Effector memory CD4-positive, alpha-beta T cell (primary cell): ENCODE results near the gene NEK1.
"Not testable (repeated sequence)": the region's sequence is repeated elsewhere in the genome, so short reads cannot be mapped to it uniquely, and the experiment has no call there.

Source experiments
- DNase-seq, 3 donors: peaks; one replicate each; pipeline ENCODE4 v3.0.0-alpha.2; 2020
- H3K27ac ChIP-seq: 2 replicates; pipeline ENCODE4 v1.7.0; 2013; ENCODE audit warnings: mild to moderate bottlenecking, low read length, moderate library complexity; ENCODE audit not compliant: insufficient read depth, poor library complexity, severe bottlenecking
- H3K27me3 ChIP-seq: replicated peaks from 2 replicates; pipeline ENCODE4 v1.7.0; 2013; ENCODE audit warnings: mild to moderate bottlenecking, low read length; ENCODE audit not compliant: insufficient read depth, control insufficient read depth, poor library complexity, severe bottlenecking
- H3K36me3 ChIP-seq: 2 replicates; pipeline ENCODE4 v1.7.0; 2013; ENCODE audit warnings: mild to moderate bottlenecking, low read length, moderate library complexity; ENCODE audit not compliant: control insufficient read depth, insufficient read depth
- H3K4me1 ChIP-seq: 2 replicates; pipeline ENCODE4 v1.7.0; 2013; ENCODE audit warnings: low read length, mild to moderate bottlenecking; ENCODE audit not compliant: control insufficient read depth, insufficient read depth, poor library complexity, severe bottlenecking
- H3K4me3 ChIP-seq: 2 replicates; pipeline ENCODE4 v1.7.0; 2013; ENCODE audit warnings: low read length, low read depth, mild to moderate bottlenecking; ENCODE audit not compliant: insufficient read depth, poor library complexity, severe bottlenecking
- H3K9me3 ChIP-seq: 2 replicates; pipeline ENCODE4 v1.7.0; 2013; ENCODE audit warnings: mild to moderate bottlenecking, low read length, moderate library complexity; ENCODE audit not compliant: control insufficient read depth

NEK1 gene

DNA sequence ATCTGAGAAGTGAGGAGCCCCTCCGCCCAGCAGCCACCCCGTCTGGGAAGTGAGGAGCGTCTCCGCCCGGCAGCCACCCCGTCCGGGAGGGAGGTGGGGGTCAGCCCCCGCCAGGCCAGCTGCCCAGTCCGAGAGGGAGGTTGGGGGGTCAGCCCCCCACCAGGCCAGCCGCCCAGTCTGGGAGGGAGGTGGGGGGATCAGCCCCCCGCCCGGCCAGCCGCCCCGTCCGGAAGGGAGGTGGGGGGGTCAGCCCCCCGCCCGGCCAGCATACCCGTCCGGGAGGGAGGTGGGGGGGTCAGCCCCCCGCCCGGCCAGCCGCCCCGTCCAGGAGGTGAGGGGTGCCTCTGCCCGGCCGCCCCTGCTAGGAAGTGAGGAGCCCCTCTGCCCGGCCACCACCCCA lies 42.1 kb downstream of the NEK1 start:
- not testable (repeated sequence) for H3K9me3 ChIP-seq, H3K4me1 ChIP-seq, DNase-seq, H3K36me3 ChIP-seq, H3K27me3 ChIP-seq, H3K4me3 ChIP-seq, H3K27ac ChIP-seq

DNA sequence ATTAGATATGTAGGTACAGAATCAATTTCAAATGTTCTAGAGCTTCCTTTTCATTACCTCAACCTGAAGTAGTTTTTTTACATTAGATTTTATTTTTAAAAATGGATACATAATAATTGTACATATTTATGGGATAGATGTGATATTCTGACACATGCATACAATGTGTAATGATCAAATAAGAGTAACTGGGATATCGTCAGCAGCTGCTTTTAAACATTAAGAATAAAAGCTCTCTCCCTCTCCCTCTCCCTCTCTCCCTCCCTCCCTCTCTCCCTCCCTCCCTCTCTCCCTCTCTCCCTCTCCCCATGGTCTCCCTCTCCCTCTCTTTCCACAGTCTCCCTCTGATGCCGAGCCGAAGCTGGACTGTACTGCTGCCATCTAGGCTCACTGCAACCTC lies 43.2 kb downstream of the NEK1 start:
- H3K4me1 ChIP-seq, H3K27ac ChIP-seq, H3K4me3 ChIP-seq: not testable (repeated sequence)

DNA sequence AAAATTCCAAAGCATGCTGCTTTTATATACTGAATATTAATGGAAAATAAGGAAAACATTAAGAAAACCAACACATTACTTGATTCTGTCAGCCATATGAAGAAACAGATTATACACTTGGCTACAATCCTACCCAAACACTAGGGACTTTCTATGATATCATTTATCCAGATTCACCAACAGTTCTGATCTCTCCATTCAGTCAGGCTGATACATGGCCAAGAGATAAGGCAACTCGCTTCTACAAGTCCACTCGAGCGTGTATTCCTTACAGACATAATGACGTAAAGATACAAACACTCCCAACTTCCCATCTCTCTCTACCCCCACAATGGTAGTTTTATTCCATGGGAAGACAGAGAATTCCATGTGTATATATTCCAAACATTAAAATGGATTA lies 44.5 kb downstream of the NEK1 start:
- no peaks in the 10 kb centered on the region for H3K36me3 ChIP-seq

More for the DNA sequence above, 43.2 kb downstream of the NEK1 start:
- not testable (repeated sequence) for H3K36me3 ChIP-seq, H3K27me3 ChIP-seq, DNase-seq, H3K9me3 ChIP-seq

DNA sequence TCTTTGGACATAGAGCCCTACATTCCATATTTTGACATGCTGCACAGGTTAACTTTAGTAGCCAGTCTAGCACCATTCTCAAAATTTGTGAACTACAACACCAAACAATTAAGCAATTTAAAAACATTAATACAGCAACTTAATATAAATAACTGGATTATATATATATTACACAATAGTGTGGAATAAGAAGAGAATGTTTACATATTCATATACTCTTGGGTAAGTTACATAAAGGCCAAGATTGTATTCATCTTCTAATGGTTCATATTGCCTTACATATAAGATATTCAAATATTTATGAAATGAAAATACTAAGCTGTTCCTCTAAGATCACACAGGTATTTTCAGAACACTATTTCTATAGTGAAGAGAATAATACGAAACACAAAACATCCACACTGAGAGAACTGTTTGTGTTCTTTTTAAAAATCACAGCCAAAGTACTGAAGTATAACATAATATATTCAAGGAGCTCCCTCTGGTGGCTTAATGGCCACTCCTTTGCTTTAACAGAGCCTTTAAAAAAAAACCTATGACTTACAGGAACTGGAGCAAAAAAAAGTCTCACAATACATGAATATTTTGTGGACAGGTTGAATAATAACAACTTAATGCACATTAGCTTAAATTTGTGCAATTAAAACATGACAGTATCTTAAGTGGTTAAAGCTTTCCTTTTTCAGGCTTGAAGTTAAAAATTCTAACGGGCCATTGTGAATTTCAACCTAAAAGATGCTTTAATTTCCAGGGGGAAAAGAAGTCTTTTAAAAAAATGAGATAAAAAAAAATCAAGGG lies 46.2 kb downstream of the NEK1 start:
- Histone ChIP-seq H3K27me3 (no peaks in the 10 kb centered on the region), H3K9me3 (no peaks in the 10 kb centered on the region), H3K27ac (no peak overlapping the region), H3K36me3 (no peaks in the 10 kb centered on the region), H3K4me3 (no peak overlapping the region), H3K4me1 (no peaks in the 10 kb centered on the region)
- no peak for DNase-seq

More for the DNA sequence above, 44.5 kb downstream of the NEK1 start:
- H3K9me3 ChIP-seq, result no peaks in the 10 kb centered on the region
- no peak for DNase-seq
- no peaks in the 10 kb centered on the region for H3K4me1 ChIP-seq
- no peak overlapping the region for H3K27ac ChIP-seq
- H3K4me3 ChIP-seq, result no peak overlapping the region
- no peaks in the 10 kb centered on the region for H3K27me3 ChIP-seq

DNA sequence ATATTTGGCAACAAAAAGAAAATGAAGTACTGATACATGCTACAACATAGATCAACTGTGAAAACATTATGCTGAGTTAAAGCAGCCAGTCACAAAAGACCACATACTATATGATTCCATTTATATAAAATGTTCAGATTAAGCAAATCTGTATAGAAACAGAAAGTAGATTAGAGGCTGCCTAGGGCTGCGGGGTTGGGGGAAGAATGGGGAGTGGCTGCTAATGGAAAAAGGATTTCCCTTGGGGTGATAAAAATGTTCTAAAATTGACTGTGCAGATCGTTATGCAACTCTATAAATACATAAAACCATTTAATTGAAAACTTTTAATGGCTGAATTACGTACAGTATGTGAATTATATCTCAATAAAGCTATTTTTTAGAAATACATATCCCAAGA lies 46.8 kb downstream of the NEK1 start:
- H3K4me1 ChIP-seq, result no peaks in the 10 kb centered on the region
- no peaks in the 10 kb centered on the region for H3K27me3 ChIP-seq
- no peaks in the 10 kb centered on the region for H3K36me3 ChIP-seq
- DNase-seq, result no peak
- no peak overlapping the region for H3K4me3 ChIP-seq
- no peaks in the 10 kb centered on the region for H3K9me3 ChIP-seq
- no peak overlapping the region for H3K27ac ChIP-seq

DNA sequence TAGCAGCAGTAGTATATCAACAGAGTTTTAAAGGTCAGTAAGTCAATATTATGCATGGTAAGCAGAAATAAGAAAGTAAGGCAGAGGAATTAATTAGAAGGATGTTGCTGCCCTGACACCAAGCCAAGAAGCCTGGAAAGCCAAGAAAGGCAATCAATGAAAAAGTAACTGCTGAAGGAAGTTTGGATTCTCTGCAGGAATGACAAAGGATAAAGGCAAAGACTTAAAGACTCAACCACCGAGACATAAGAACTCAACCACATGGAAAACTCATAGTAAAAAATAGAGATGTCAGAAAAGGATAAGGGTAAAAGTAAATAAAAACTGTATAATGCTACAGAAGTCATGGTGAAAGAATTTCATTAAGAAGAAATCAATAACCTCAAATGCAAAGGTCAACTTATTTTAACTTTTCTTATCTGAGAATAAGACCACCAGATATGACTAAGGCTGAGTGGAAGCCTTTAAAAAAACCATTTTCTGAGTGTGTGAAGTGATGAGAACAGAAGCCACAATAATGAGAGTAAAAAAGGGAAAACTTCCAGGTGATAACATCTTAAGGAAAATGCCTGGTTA lies 55.2 kb downstream of the NEK1 start:
- no peaks in the 10 kb centered on the region for H3K4me1 ChIP-seq
- H3K9me3 ChIP-seq, result no peaks in the 10 kb centered on the region
- H3K27me3 ChIP-seq, result no peaks in the 10 kb centered on the region
- no peak overlapping the region for H3K27ac ChIP-seq
- H3K36me3 ChIP-seq, result peaks cover 23% of the 10 kb centered on the region
- H3K4me3 ChIP-seq, result no peak overlapping the region
- DNase-seq, result no peak

DNA sequence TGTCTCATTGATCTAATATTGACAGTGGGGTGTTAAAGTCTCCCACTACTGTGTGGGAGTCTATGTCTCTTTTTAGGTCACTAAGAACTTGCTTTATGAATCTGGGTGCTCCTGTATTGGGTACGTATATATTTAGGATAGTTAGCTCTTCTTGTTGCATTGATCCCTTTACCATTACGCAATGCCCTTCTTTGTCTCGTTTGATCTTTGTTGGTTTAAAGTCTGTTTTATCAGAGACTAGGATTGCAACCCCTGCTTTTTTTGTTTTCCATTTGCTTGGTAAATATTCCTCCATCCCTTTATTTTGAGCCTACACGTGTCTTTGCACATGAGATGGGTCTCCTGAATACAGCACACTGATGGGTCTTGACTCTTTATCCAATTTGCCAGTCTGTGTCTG lies 65.8 kb downstream of the NEK1 start:
- not testable (repeated sequence) for H3K27ac ChIP-seq, DNase-seq, H3K4me3 ChIP-seq, H3K36me3 ChIP-seq, H3K4me1 ChIP-seq, H3K27me3 ChIP-seq, H3K9me3 ChIP-seq

DNA sequence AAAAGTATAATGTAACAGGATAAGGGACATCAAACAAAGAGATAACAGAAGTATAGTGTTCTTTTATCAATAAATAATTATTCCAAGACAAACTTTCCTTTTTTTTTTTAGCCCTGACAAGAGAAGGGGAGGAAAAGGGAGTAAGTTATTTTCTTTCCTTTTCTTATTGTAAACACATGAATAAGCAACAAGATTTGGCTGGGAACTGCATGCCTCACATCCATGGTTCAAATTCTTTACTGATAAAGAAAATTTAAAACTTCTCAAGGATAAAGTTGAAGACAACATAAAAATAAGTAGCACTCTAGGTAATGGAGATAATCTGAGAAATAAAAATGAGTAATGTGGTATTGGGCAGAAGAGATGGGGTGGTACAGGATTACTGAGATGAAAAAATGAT lies 71.6 kb downstream of the NEK1 start:
- DNase-seq, result no peak
- Histone ChIP-seq H3K4me3 (no peak overlapping the region), H3K27ac (no peak overlapping the region), H3K36me3 (no peaks in the 10 kb centered on the region), H3K9me3 (no peaks in the 10 kb centered on the region), H3K27me3 (no peaks in the 10 kb centered on the region), H3K4me1 (no peaks in the 10 kb centered on the region)

DNA sequence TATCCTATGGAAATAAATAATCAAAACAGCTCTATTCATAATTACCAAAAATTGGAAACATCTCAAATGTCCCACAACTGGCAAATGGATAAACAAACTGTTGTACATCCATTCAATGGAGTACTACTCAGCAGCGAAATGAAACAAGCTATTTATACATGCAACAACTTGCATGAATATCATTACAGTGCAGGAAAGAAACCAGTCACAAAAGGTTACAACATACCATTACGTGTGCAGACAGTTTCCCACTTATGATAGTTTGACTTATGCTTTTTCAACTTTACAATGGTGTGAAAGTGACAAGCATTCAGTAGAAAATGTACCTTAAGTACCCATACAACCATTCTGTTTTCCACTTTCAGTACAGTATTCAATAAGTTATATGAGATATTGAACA lies 82.3 kb downstream of the NEK1 start:
- H3K27ac ChIP-seq, result no peak overlapping the region
- no peak overlapping the region for H3K4me3 ChIP-seq
- no peaks in the 10 kb centered on the region for H3K9me3 ChIP-seq
- no peaks in the 10 kb centered on the region for H3K4me1 ChIP-seq
- H3K27me3 ChIP-seq, result no peaks in the 10 kb centered on the region
- peaks cover 7% of the 10 kb centered on the region for H3K36me3 ChIP-seq
- DNase-seq, result no peak

DNA sequence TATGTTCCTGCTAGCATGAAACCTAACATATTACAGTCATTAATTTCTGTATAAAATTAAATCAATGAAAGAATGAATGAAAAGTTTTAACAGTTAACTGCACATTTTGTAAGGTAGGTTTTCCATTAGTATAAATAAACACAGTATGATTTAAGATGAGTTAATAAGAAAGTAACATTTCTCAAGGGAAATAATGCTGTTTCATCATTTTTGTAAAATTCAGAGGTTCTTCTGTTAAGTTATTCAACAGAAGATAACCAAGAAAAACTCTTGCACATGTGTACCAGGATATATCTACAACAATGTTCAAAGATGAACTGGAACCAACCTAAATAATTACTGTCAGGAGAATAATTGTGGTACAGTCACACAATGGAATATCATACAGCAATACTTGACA lies 88.6 kb downstream of the NEK1 start:
- Histone ChIP-seq H3K4me1 (no peaks in the 10 kb centered on the region), H3K27me3 (no peaks in the 10 kb centered on the region), H3K9me3 (no peaks in the 10 kb centered on the region), H3K27ac (no peak overlapping the region), H3K36me3 (peaks cover 5% of the 10 kb centered on the region), H3K4me3 (no peak overlapping the region)
- DNase-seq, result no peak
